ENCODE data around the gene DPP6.

The DPP6 gene

GRCh38 chr7:154876516-154876915 is 824.3 kb downstream of the DPP6 start:
- Histone ChIP-seq H3K4me2 (no peak overlapping the region), H3K79me2 (ENCODE audit: insufficient read depth, low read depth) (no peaks in the 10 kb centered on the region), H3K4me3 (IDR thresholded peaks at IDR 0.05; ENCODE audit: insufficient read depth, low read depth, low read length) (no peak overlapping the region), H3K9ac (no peak overlapping the region), H3K36me3 (ENCODE audit: insufficient read depth) (no peaks in the 10 kb centered on the region), H2AFZ (ENCODE audit: low read depth) (no peak overlapping the region), H4K20me1 (ENCODE audit: insufficient read depth) (no peaks in the 10 kb centered on the region), H3K27me3 (ENCODE audit: insufficient read depth, low read depth) (peaks cover 9% of the 10 kb centered on the region; the same call in 1 of the 2 replicates), H3K27ac (no peak overlapping the region), H3K4me1 (ENCODE audit: low read depth, poor library complexity, severe bottlenecking) (no peaks in the 10 kb centered on the region)
- TF ChIP-seq CTCF (conservative IDR thresholded peaks at IDR 0.05; ENCODE audit: low read depth, low read length): no peak

GRCh38 chr7:154877031-154877430 is 824.8 kb downstream of the DPP6 start:
- no peak for TF ChIP-seq CTCF (conservative IDR thresholded peaks at IDR 0.05; ENCODE audit: low read depth, low read length)
- Histone ChIP-seq H3K79me2 (ENCODE audit: insufficient read depth, low read depth) (no peaks in the 10 kb centered on the region), H3K36me3 (ENCODE audit: insufficient read depth) (no peaks in the 10 kb centered on the region), H3K4me3 (IDR thresholded peaks at IDR 0.05; ENCODE audit: insufficient read depth, low read depth, low read length) (no peak overlapping the region), H3K4me1 (ENCODE audit: low read depth, poor library complexity, severe bottlenecking) (no peaks in the 10 kb centered on the region), H4K20me1 (ENCODE audit: insufficient read depth) (no peaks in the 10 kb centered on the region), H3K9ac (no peak overlapping the region), H3K27me3 (ENCODE audit: insufficient read depth, low read depth) (peaks cover 8% of the 10 kb centered on the region; the same call in 1 of the 2 replicates), H3K4me2 (no peak overlapping the region), H2AFZ (ENCODE audit: low read depth) (no peak overlapping the region), H3K27ac (no peak overlapping the region)

- Histone ChIP-seq H3K27ac (no peak overlapping the region), H2AFZ (ENCODE audit: low read depth) (no peak overlapping the region), H3K4me2 (no peak overlapping the region), H3K4me1 (ENCODE audit: low read depth, poor library complexity, severe bottlenecking) (no peaks in the 10 kb centered on the region), H3K9ac (no peak overlapping the region), H3K79me2 (ENCODE audit: insufficient read depth, low read depth) (no peaks in the 10 kb centered on the region), H3K4me3 (IDR thresholded peaks at IDR 0.05; ENCODE audit: insufficient read depth, low read depth, low read length) (no peak overlapping the region), H3K36me3 (ENCODE audit: insufficient read depth) (no peaks in the 10 kb centered on the region), H3K27me3 (ENCODE audit: insufficient read depth, low read depth) (peaks cover 8% of the 10 kb centered on the region; the same call in 1 of the 2 replicates), H4K20me1 (ENCODE audit: insufficient read depth) (no peaks in the 10 kb centered on the region)
- no peak for TF ChIP-seq CTCF (conservative IDR thresholded peaks at IDR 0.05; ENCODE audit: low read depth, low read length)
Measured at GRCh38 chr7:154879629-154880028, 827.4 kb downstream of the DPP6 start.

- Histone ChIP-seq H3K9ac (no peak overlapping the region), H3K36me3 (ENCODE audit: insufficient read depth) (no peaks in the 10 kb centered on the region), H3K27me3 (ENCODE audit: insufficient read depth, low read depth) (peaks cover 8% of the 10 kb centered on the region; the same call in 1 of the 2 replicates), H3K4me2 (no peak overlapping the region), H3K4me1 (ENCODE audit: low read depth, poor library complexity, severe bottlenecking) (no peaks in the 10 kb centered on the region), H3K79me2 (ENCODE audit: insufficient read depth, low read depth) (no peaks in the 10 kb centered on the region), H4K20me1 (ENCODE audit: insufficient read depth) (no peaks in the 10 kb centered on the region), H2AFZ (ENCODE audit: low read depth) (no peak overlapping the region), H3K27ac (no peak overlapping the region), H3K4me3 (IDR thresholded peaks at IDR 0.05; ENCODE audit: insufficient read depth, low read depth, low read length) (no peak overlapping the region)
- TF ChIP-seq CTCF (conservative IDR thresholded peaks at IDR 0.05; ENCODE audit: low read depth, low read length): no peak
Measured at GRCh38 chr7:154880513-154880912, 828.3 kb downstream of the DPP6 start.
